K562 (cell line): ENCODE measurements around the gene TCEANC2. TPM values are rescaled to one million over a fixed set of nuclear protein-coding genes. Genes with fewer than 3 reads are reported as not detected.

ENCODE experiments used
- CXXC5 ChIP-seq: fragments of 250-450 bp; sonication (Bioruptor Pico); IDR thresholded peaks from 2 replicates; pipeline ENCODE4 v1.8.0; 2022; ENCODE audit warnings: inconsistent platforms, mild to moderate bottlenecking, moderate library complexity
- EP300 ChIP-seq: IDR thresholded peaks from 2 replicates; pipeline ENCODE4 v1.6.1; 2012; ENCODE audit warnings: low read length, improper control_type of control experiment
- JUNB ChIP-seq: fragments of 450-650 bp; formaldehyde crosslinking; conservative IDR thresholded peaks from 2 replicates; pipeline ENCODE4 v1.4.0; 2020; ENCODE audit warnings: mild to moderate bottlenecking
- MYC ChIP-seq, 2 experiments: fragments of 250-450 bp in 1 of 2; sonication (Bioruptor Pico) in 1 of 2; IDR thresholded peaks; 2 replicates each; pipeline versions ENCODE4 v1.5.1 to v1.6.1; 2012 to 2021; ENCODE audit warnings: low read depth in 2 of 2, borderline replicate concordance in 1 of 2, improper control_type of control experiment in 1 of 2, low read length in 1 of 2, mild to moderate bottlenecking in 1 of 2, moderate library complexity in 1 of 2
- NFATC3 ChIP-seq: fragments of 450-650 bp; IDR thresholded peaks from 2 replicates; pipeline ENCODE4 v1.6.1; 2017; ENCODE audit warnings: mild to moderate bottlenecking
- SRSF9 ChIP-seq: fragments of 200-400 bp; formaldehyde crosslinking; IDR thresholded peaks from 2 replicates; pipeline ENCODE4 v1.6.1; 2017; ENCODE audit warnings: low read depth, low read length, borderline replicate concordance
- YBX1 ChIP-seq: fragments of 450-650 bp; IDR thresholded peaks from 2 replicates; pipeline ENCODE4 v1.7.1; 2016; ENCODE audit warnings: mild to moderate bottlenecking
- YY1 ChIP-seq, 3 experiments: IDR thresholded peaks; 2 replicates each; pipeline ENCODE4 v1.6.1; 2011; ENCODE audit warnings: low read length in 2 of 3, mild to moderate bottlenecking in 2 of 3, moderate library complexity in 2 of 3, borderline replicate concordance in 1 of 3, control low read depth in 1 of 3, low read depth in 1 of 3; ENCODE audit not compliant: insufficient read depth in 3 of 3, insufficient replicate concordance in 2 of 3, control insufficient read depth in 1 of 3, insufficient read length in 1 of 3; ENCODE audit errors: extremely low read depth in 1 of 3
- ZC3H4 ChIP-seq: sonication (generic); formaldehyde crosslinking; IDR thresholded peaks from 2 replicates; pipeline ENCODE4 v1.9.0; 2021; ENCODE audit warnings: missing genetic modification reagents, borderline replicate concordance
- ZNF232 ChIP-seq: sonication (generic); formaldehyde crosslinking; IDR thresholded peaks from 2 replicates; pipeline ENCODE4 v1.8.0; 2022; ENCODE audit warnings: mild to moderate bottlenecking, missing genetic modification reagents
- ZNF384 ChIP-seq: IDR thresholded peaks from 2 replicates; pipeline ENCODE4 v1.6.1; 2012; ENCODE audit warnings: low read depth, low read length, improper control_type of control experiment
- ZNF717 ChIP-seq: fragments of 250-450 bp; sonication (Bioruptor Pico); IDR thresholded peaks from 2 replicates; pipeline ENCODE4 v1.5.0; 2021
- polyA plus RNA-seq, 8 experiments: library from polyadenylated mRNA; depleted of rRNA in 4 of 8; stranded (reverse) in 5 of 8; unstranded in 3 of 8; fragments of >200 nt; fragmentation: Nextera tagmentation in 2 of 8; fragmentation: Illumina TruSeq in 1 of 8; extraction: Ambion mirVana in 2 of 8; extraction: Trizol in 1 of 8; gene quantifications; 2 replicates each; pipeline versions ENCODE4 v1.2.1 to v1.2.3, GENCODE V29; 2011 to 2014; ENCODE audit warnings: inconsistent platforms in 1 of 8, missing spikeins in 1 of 8
- total RNA-seq, 7 experiments: library from RNA; depleted of rRNA in 6 of 7; stranded (reverse); fragments of >200 nt in 6 of 7; fragmentation: Illumina TruSeq in 2 of 7; extraction: Trizol in 2 of 7; gene quantifications; 2 replicates each; pipeline versions ENCODE4 v1.2.1 to v1.2.3, GENCODE V29; 2011 to 2021; ENCODE audit warnings: low replicate concordance in 1 of 7
- TF ChIP-seq, protein P1 (sequence below): fragments of 450-650 bp; IDR thresholded peaks from 2 replicates; pipeline ENCODE4 v1.6.1; 2016; ENCODE audit warnings: mild to moderate bottlenecking
- TF ChIP-seq, protein P2 (sequence below): sonication (generic); formaldehyde crosslinking; IDR thresholded peaks from 2 replicates; pipeline ENCODE4 v1.5.0; 2020; ENCODE audit warnings: missing genetic modification reagents
- TF ChIP-seq, protein P3 (sequence below): fragments of 450-650 bp; IDR thresholded peaks from 2 replicates; pipeline ENCODE4 v1.6.1; 2017; ENCODE audit warnings: antibody characterized with exemption, mild to moderate bottlenecking
- TF ChIP-seq, protein P4 (sequence below): fragments of 450-650 bp; IDR thresholded peaks from 2 replicates; pipeline ENCODE4 v1.7.1; 2018; ENCODE audit warnings: mild to moderate bottlenecking, low read depth; ENCODE audit not compliant: partially characterized antibody

Gene TCEANC2
- total and polyA plus RNA-seq, 9 of the 15 experiments (the other 6 are each of a cell fraction or from before 2014, with no cell fraction given), result 3.3 to 10.2 (median 7.0) TPM

DNA sequence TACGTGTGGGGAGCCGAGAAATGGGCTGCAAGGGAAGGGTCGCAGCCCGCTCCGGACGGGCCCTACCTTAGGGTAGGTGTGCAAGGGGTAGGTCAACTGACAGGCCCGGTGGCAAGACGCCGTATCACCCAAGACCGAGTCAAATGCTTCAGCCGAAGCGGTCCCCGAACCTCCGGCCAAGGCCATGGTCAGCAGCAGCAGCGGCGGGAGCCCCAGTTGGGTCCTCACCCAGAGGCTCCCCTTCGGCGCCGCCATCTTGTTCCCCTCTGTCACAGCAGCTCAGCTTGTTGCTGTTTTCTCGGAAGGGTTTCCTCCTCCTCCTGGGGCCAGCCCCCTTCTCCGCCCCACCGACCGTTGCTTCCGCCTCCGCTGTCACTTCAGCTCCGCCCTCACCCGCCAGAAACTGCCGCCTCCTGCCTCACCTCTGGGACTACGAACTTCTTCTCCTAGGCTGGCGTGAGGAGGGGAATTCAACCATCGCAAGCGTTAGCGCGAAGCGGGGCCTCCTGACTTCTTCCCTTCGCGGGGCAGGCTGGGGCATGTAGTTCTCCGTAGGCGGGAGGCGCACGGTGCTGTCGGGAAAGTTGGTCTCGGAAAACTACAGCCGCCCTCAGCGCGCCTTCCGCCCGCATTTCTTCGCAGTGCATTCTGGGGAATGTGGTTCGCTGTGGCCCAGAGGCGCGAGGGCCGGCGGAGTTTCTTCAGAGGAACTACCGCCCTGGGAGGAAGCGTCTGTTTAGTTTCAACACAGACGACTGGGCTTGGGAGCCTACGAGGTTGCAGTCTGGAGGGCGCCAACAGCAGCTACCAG, at the start of gene TCEANC2, which contains the start of gene TMEM59 (continued):
- no peak for TF ChIP-seq ZNF384
- peak; percentile 78 for TF ChIP-seq MYC (IDR thresholded peaks at IDR 0.05; ENCODE audit: low read depth, low read length)
- peak; percentile 47; the same call in 1 of the 2 replicates for TF ChIP-seq MYC (CRISPR knock-in tag; IDR thresholded peaks at IDR 0.05; ENCODE audit: borderline replicate concordance, low read depth)
- no peak for TF ChIP-seq YBX1
- no peak for TF ChIP-seq SRSF9
- 0 out of 2 replicates have a peak, but pooled peaks have one; percentile 2 for TF ChIP-seq ZNF232 (CRISPR knock-in tag)
- TF ChIP-seq CXXC5 (CRISPR knock-in tag), result peak; percentile 97
- no peak for TF ChIP-seq ZC3H4 (CRISPR knock-in tag)
- peak; percentile 21; the same call in 1 of the 2 replicates for TF ChIP-seq EP300
- TF ChIP-seq JUNB, result no peak
- TF ChIP-seq, protein P1, sequence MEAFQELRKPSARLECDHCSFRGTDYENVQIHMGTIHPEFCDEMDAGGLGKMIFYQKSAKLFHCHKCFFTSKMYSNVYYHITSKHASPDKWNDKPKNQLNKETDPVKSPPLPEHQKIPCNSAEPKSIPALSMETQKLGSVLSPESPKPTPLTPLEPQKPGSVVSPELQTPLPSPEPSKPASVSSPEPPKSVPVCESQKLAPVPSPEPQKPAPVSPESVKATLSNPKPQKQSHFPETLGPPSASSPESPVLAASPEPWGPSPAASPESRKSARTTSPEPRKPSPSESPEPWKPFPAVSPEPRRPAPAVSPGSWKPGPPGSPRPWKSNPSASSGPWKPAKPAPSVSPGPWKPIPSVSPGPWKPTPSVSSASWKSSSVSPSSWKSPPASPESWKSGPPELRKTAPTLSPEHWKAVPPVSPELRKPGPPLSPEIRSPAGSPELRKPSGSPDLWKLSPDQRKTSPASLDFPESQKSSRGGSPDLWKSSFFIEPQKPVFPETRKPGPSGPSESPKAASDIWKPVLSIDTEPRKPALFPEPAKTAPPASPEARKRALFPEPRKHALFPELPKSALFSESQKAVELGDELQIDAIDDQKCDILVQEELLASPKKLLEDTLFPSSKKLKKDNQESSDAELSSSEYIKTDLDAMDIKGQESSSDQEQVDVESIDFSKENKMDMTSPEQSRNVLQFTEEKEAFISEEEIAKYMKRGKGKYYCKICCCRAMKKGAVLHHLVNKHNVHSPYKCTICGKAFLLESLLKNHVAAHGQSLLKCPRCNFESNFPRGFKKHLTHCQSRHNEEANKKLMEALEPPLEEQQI, result no peak
- TF ChIP-seq YY1 (IDR thresholded peaks at IDR 0.05; ENCODE audit: borderline replicate concordance in 1 of 3, control insufficient read depth in 1 of 3, extremely low read depth in 1 of 3, insufficient read depth in 3 of 3, insufficient read length in 1 of 3, insufficient replicate concordance in 2 of 3, low read depth in 1 of 3, low read length in 2 of 3), result peak; percentile 86 to 96 (median 91)
- TF ChIP-seq, protein P2, sequence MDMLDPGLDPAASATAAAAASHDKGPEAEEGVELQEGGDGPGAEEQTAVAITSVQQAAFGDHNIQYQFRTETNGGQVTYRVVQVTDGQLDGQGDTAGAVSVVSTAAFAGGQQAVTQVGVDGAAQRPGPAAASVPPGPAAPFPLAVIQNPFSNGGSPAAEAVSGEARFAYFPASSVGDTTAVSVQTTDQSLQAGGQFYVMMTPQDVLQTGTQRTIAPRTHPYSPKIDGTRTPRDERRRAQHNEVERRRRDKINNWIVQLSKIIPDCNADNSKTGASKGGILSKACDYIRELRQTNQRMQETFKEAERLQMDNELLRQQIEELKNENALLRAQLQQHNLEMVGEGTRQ (CRISPR knock-in tag), result peak; percentile 71
- TF ChIP-seq, protein P3, sequence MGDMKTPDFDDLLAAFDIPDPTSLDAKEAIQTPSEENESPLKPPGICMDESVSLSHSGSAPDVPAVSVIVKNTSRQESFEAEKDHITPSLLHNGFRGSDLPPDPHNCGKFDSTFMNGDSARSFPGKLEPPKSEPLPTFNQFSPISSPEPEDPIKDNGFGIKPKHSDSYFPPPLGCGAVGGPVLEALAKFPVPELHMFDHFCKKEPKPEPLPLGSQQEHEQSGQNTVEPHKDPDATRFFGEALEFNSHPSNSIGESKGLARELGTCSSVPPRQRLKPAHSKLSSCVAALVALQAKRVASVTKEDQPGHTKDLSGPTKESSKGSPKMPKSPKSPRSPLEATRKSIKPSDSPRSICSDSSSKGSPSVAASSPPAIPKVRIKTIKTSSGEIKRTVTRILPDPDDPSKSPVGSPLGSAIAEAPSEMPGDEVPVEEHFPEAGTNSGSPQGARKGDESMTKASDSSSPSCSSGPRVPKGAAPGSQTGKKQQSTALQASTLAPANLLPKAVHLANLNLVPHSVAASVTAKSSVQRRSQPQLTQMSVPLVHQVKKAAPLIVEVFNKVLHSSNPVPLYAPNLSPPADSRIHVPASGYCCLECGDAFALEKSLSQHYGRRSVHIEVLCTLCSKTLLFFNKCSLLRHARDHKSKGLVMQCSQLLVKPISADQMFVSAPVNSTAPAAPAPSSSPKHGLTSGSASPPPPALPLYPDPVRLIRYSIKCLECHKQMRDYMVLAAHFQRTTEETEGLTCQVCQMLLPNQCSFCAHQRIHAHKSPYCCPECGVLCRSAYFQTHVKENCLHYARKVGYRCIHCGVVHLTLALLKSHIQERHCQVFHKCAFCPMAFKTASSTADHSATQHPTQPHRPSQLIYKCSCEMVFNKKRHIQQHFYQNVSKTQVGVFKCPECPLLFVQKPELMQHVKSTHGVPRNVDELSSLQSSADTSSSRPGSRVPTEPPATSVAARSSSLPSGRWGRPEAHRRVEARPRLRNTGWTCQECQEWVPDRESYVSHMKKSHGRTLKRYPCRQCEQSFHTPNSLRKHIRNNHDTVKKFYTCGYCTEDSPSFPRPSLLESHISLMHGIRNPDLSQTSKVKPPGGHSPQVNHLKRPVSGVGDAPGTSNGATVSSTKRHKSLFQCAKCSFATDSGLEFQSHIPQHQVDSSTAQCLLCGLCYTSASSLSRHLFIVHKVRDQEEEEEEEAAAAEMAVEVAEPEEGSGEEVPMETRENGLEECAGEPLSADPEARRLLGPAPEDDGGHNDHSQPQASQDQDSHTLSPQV, result 0 out of 2 replicates have a peak, but pooled peaks have one; percentile 11
- TF ChIP-seq, protein P4, sequence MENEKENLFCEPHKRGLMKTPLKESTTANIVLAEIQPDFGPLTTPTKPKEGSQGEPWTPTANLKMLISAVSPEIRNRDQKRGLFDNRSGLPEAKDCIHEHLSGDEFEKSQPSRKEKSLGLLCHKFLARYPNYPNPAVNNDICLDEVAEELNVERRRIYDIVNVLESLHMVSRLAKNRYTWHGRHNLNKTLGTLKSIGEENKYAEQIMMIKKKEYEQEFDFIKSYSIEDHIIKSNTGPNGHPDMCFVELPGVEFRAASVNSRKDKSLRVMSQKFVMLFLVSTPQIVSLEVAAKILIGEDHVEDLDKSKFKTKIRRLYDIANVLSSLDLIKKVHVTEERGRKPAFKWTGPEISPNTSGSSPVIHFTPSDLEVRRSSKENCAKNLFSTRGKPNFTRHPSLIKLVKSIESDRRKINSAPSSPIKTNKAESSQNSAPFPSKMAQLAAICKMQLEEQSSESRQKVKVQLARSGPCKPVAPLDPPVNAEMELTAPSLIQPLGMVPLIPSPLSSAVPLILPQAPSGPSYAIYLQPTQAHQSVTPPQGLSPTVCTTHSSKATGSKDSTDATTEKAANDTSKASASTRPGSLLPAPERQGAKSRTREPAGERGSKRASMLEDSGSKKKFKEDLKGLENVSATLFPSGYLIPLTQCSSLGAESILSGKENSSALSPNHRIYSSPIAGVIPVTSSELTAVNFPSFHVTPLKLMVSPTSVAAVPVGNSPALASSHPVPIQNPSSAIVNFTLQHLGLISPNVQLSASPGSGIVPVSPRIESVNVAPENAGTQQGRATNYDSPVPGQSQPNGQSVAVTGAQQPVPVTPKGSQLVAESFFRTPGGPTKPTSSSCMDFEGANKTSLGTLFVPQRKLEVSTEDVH, result peak; percentile 89
- TF ChIP-seq ZNF717 (CRISPR knock-in tag), result no peak
- TF ChIP-seq NFATC3, result no peak
